Measurements from ENCODE around the gene CSNK2A2.

The CSNK2A2 gene

GRCh38 chr16:58148526-58148925 lies 49.4 kb downstream of the CSNK2A2 start:
- DNase-seq, result no peak

- no peak for DNase-seq
Observed at GRCh38 chr16:58148099-58148498, 49.8 kb downstream of the CSNK2A2 start.

- DNase-seq, result no peak
Observed at GRCh38 chr16:58138852-58139251, 59.1 kb downstream of the CSNK2A2 start.

DNA sequence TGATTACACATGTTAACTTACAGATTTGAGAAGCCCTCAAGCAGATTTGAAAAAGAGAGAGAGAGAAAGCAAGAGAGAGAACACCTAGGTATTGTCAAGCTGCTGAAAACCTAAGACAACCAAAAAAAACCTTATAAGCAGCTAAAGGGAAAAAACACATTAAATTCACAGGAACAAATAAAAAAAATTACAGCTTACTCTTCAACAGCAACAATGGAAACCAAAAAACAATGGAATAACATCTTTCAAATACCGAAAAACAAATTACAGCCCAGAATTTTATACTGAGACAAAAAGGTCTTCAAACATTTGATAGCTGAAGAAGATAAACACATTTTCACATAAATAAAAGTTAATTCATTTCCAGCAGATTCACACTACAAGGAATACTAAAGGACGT lies 60.3 kb downstream of the CSNK2A2 start:
- no peak for DNase-seq

DNA sequence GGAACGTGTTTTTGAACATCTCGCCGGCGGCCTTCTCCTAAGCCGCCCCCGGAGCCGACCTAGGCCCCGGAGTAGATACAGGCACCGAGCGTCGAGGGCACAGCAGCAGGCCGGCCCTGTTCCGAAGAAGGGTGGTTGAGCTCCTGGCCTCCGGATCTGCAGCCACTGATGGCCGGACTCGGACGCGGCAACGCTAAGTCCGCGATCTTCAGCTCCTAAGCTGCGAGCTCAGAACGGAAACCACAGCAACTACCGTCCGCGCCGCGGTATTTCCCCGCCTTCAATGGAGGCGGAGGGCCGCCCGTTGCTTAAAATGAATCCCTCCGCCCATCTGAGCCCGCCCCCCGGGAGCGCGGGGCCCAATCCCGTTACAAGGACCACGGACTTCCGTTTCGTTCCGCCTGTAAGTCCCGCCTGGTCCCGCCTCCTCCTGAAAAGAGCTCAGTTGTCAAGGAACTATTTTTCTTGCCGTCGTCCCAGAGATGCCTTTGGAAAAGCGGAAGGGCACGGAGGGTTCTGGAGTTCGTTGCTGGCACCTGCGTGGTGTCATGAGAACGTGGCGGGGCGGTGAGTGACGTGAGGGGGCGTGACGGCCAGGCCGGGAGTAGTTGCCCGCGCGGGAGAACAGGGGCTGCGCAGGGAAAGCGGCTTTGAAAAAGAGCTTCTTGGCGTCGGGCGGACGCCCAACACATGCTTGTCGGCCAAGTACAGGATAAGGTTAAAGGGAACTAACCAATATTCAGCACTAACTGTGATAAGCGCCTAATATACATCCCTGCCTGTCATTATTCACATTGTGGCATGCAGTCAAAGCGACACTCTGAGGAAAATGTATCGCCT lies 68.6 kb downstream of the CSNK2A2 start, which contains the start of gene CFAP20:
CFAP20 (minus strand) TSS at position 285 of the 840 bp plus-strand sequence; CDS start at position 19, 266 bp downstream.
- DNase-seq, result peak; percentile 73 to 98 (median 96)

DNA sequence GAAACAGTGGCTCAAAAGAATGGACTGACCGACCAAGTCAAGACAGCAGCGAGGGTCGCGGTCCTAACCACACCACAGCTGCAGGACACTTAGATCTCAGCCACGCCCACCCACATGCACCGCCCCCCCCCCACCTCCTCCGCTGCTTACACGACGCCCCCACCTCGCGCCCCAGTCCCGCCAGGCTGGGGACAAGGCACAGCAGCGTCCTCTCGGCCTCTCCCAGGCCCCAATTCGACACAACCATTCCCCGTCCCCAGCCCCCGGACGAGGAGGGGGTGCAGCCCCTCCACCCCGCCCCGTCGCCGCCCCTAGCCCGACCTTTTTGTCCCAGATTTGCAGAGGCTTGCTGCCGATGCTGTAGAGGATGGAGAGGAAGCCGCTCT lies 69.2 kb downstream of the CSNK2A2 start:
- peak in 13 of 51 donors; percentile 21 to 75 (median 36) for DNase-seq

DNA sequence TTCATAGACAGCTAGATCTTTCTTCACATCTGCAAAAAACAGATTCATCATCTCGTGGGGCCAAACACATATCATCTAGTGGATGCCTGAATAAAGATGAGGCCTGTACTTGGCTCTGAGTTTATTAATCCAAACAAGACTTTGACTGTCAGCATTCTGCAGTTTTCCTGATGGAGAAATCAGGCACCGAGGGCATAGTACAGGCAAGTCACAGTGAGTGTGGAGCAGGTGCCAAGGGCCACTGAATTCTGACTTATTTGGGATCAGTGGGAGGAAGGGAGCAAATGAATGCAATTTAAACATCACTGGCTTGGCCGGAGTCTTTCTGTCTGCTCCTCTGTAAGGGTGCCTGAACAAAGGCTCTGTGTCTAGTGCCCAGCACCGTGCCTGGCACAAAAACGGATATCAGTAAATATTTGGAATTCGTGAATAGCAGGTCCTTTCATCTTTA lies 69.7 kb downstream of the CSNK2A2 start:
- peak in 10 of 51 donors; percentile 12 to 73 (median 32) for DNase-seq

DNA sequence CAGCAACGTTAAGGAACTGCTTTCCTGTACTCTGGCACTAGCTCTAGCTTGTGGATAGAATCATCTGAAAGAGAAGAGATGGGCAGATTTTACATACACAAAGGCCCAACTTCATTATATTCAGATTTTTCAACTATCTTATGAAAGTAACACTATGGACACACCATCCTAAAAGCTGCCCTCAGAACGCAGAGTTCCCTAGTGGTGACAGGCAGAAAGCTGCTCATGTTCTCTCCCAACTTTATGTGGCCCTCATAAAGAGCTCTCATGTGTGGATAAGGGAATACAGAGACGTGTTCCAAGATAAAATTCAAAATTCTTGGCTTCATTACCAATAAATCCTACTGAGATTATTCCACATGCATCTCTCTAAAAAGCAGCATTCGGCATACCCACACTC lies 70.3 kb downstream of the CSNK2A2 start:
- peak in 2 of 51 donors; percentile 23 to 56 for DNase-seq

DNA sequence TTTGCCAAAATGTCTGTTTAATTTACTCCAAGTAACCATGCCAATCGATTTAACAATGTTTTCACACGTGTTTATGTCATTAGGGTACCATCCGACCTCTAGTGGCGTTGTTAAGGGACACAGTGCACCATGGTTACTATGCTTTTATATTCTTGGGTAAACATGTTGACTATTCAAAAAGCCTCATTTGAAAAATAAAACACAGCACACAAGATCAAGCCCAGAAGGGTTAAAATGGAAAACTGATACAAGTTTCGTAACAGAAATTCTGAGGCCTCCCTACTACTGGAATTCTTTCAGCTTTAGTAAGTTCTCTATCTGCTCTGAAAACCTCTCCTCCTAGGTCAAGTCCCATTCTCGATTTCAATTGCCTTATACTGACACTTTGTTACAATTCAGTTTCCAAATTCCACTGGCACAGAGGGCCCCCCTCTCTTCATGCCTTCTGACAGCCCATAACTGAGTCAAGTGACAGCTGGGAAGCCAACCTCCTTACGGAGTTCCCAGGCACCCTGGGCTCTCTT lies 70.8 kb downstream of the CSNK2A2 start:
- peak in 3 of 51 donors; percentile 4 to 57 (median 8) for DNase-seq

GRCh38 chr16:58126451-58126961 lies 71.4 kb downstream of the CSNK2A2 start:
- no peak for DNase-seq

GRCh38 chr16:58125781-58126335 lies 72.0 kb downstream of the CSNK2A2 start:
- no peak for DNase-seq

- DNase-seq, result no peak
Observed at GRCh38 chr16:58125041-58125440, 72.9 kb downstream of the CSNK2A2 start.

DNA sequence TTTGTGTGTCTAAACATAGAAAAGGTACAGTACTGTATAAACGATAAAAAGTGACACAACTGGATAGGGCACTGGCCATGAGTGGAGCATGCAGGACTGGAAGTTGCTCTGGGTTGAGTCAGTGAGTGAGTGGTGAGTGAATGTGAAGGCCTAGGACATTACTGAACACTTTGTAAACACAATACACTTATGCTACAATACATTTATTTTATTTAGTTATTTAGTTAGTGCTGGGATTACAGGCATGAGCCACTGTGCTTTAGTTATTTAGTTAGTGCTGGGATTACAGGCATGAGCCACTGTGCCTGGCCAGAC lies 73.3 kb downstream of the CSNK2A2 start:
- DNase-seq, result no peak

GRCh38 chr16:58123896-58124600 lies 73.9 kb downstream of the CSNK2A2 start:
- no peak for DNase-seq

GRCh38 chr16:58121132-58121531 lies 76.8 kb downstream of the CSNK2A2 start:
- DNase-seq, result no peak

GRCh38 chr16:58120234-58120633 lies 77.7 kb downstream of the CSNK2A2 start:
- DNase-seq, result peak in 1 of 51 donors; percentile 5

- peak in 4 of 51 donors; percentile 15 to 28 (median 25) for DNase-seq
Observed at GRCh38 chr16:58119509-58119845, 78.4 kb downstream of the CSNK2A2 start.

DNA sequence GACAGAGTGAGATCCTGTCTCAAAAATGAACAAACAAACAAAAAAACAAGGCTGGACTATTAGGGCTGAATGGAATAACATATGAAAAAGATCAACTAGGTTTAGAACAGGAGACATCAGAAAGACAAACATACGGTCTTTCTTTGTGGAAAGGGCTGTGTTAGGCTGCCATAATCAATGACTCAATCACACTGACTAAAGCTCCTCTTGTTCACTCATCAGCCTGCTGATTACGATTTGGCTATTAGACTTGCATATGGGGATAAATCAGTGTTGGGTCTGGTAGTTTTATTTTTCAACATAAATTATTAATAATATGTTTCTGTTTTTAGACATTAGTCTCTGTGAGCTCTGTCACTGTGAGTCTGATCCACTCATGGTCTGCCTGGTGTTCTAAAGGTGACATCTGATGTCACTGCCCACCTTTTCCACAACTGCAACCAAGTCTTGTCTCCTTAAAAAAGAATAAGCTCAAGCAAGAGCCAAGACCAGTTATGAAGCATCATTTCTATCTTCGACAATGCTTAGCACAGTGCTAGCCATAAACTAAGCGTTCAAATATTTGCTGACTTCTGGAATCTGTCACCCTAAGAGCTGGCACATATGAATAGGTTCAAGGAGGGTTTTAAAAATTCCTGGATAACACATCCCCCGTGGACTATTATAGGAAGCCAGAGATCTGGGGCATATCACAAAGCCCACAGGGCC lies 79.0 kb downstream of the CSNK2A2 start:
- no peak for DNase-seq

- no peak for DNase-seq
Observed at GRCh38 chr16:58116529-58116928, 81.4 kb downstream of the CSNK2A2 start.

- no peak for DNase-seq
Observed at GRCh38 chr16:58116081-58116480, 81.8 kb downstream of the CSNK2A2 start.

All from hypothalamus (tissue), 51 donors.